ENCODE measurements around the gene EXOC3L2.

GRCh38 chr19:45293682-45294081, 48.5 kb upstream of the EXOC3L2 start:
- TF ChIP-seq E4F1 (IDR thresholded peaks at IDR 0.05; ENCODE audit: borderline replicate concordance, partially characterized antibody) (no peak), HDGF (IDR thresholded peaks at IDR 0.05) (no peak), MXI1 (IDR thresholded peaks at IDR 0.05; ENCODE audit: low read depth, low read length) (no peak), SIX5 (IDR thresholded peaks at IDR 0.05; ENCODE audit: low read depth, low read length, severe bottlenecking) (no peak), JUND (IDR thresholded peaks at IDR 0.05; ENCODE audit: low read depth, low read length) (no peak), ZNF207 (IDR thresholded peaks at IDR 0.05; ENCODE audit: borderline replicate concordance) (no peak), CBFB (IDR thresholded peaks at IDR 0.05; ENCODE audit: low read depth) (no peak), CEBPB (IDR thresholded peaks at IDR 0.05; ENCODE audit: borderline replicate concordance in 1 of 2, low read depth in 2 of 2, low read length in 2 of 2) (no peak), PRDM15 (CRISPR knock-in tag; IDR thresholded peaks at IDR 0.05) (no peak), CTCF (IDR thresholded peaks at IDR 0.05 in 2 of 3, conservative IDR thresholded peaks at IDR 0.05 in 1 of 3; ENCODE audit: control insufficient read depth in 2 of 3, extremely low read depth in 1 of 3, insufficient read depth in 1 of 3, low read depth in 3 of 3, low read length in 3 of 3) (no peak), TCF12 (IDR thresholded peaks at IDR 0.05; ENCODE audit: low read depth, low read length) (no peak), SMC3 (IDR thresholded peaks at IDR 0.05; ENCODE audit: borderline replicate concordance, low read length) (no peak), EZH2 (IDR thresholded peaks at IDR 0.05; ENCODE audit: borderline replicate concordance, control insufficient read depth, low read depth, low read length) (no peak)

All from GM12878 (cell line).